Common myeloid progenitor, CD34-positive (primary cell): Measurements from ENCODE around the gene FOSL2.

Experiments
- CTCF ChIA-PET: fragments of 350-600 bp; sonication (Branson Sonifier 250); formaldehyde crosslinking; loops from one replicate; lab custom pipeline; 2021; ENCODE audit warnings: antibody characterized with exemption; lab: Charles Lee
- POLR2A ChIA-PET: fragments of 350-600 bp; sonication (Branson Sonifier 250); formaldehyde crosslinking; loops from one replicate; lab custom pipeline; 2021; ENCODE audit warnings: antibody characterized with exemption; lab: Charles Lee
- DNase-seq, 3 donors: peaks; one replicate each; pipeline versions ENCODE4 v3.0.0 to v3.0.0-alpha.2; 2013
- H3K27ac ChIP-seq, 2 experiments: 1 replicate in 1 of 2; 2 replicates in 1 of 2; pipeline ENCODE4 v1.7.0; 2013; ENCODE audit warnings: inconsistent platforms in 2 of 2, low read length in 2 of 2, mild to moderate bottlenecking in 2 of 2, low read depth in 1 of 2, moderate library complexity in 1 of 2; ENCODE audit not compliant: severe bottlenecking in 2 of 2, insufficient read depth in 1 of 2, poor library complexity in 1 of 2
- H3K27me3 ChIP-seq, 5 experiments: replicated peaks in 2 of 5; 1 replicate in 3 of 5; 2 replicates in 2 of 5; pipeline versions ENCODE4 v1.6.1 to v1.7.0; 2013; ENCODE audit warnings: low read length in 4 of 5, mild to moderate bottlenecking in 2 of 5, moderate library complexity in 2 of 5, inconsistent platforms in 1 of 5; ENCODE audit not compliant: insufficient read depth in 5 of 5, control insufficient read depth in 4 of 5
- H3K36me3 ChIP-seq, 4 experiments: 1 replicate in 2 of 4; 2 replicates in 2 of 4; pipeline versions ENCODE4 v1.6.1 to v1.7.0; 2013; ENCODE audit warnings: low read length in 3 of 4, control low read depth in 1 of 4, mild to moderate bottlenecking in 1 of 4; ENCODE audit not compliant: control insufficient read depth in 4 of 4, insufficient read depth in 4 of 4
- H3K4me1 ChIP-seq, 4 experiments: 1 replicate in 3 of 4; 2 replicates in 1 of 4; pipeline versions ENCODE4 v1.6.1 to v1.7.1; 2013; ENCODE audit warnings: low read length in 3 of 4, mild to moderate bottlenecking in 3 of 4, control low read depth in 1 of 4, inconsistent platforms in 1 of 4, moderate library complexity in 1 of 4; ENCODE audit not compliant: control insufficient read depth in 4 of 4, insufficient read depth in 4 of 4; ENCODE audit errors: control extremely low read depth in 1 of 4
- H3K4me3 ChIP-seq, 7 experiments: 1 replicate in 4 of 7; 2 replicates in 3 of 7; pipeline versions ENCODE4 v1.5.1 to v1.7.0; 2013; ENCODE audit warnings: mild to moderate bottlenecking in 7 of 7, low read length in 6 of 7, moderate library complexity in 6 of 7, inconsistent platforms in 2 of 7, low read depth in 2 of 7, control low read depth in 1 of 7; ENCODE audit not compliant: insufficient read depth in 4 of 7, control insufficient read depth in 1 of 7; ENCODE audit errors: extremely low read depth in 1 of 7
- H3K9me3 ChIP-seq, 5 experiments: 1 replicate in 4 of 5; 2 replicates in 1 of 5; pipeline versions ENCODE4 v1.6.1 to v1.7.1; 2013; ENCODE audit warnings: low read length in 4 of 5, mild to moderate bottlenecking in 2 of 5, inconsistent platforms in 1 of 5, low read depth in 1 of 5, moderate library complexity in 1 of 5; ENCODE audit not compliant: control insufficient read depth in 4 of 5, insufficient read depth in 2 of 5; ENCODE audit errors: control extremely low read depth in 1 of 5
- WGBS: methylation state at CpG from one replicate; pipeline ENCODE4 v1.1.5; 2013; ENCODE audit not compliant: insufficient coverage; 5-methylcytosine and 5-hydroxymethylcytosine counted together

The FOSL2 gene

DNA sequence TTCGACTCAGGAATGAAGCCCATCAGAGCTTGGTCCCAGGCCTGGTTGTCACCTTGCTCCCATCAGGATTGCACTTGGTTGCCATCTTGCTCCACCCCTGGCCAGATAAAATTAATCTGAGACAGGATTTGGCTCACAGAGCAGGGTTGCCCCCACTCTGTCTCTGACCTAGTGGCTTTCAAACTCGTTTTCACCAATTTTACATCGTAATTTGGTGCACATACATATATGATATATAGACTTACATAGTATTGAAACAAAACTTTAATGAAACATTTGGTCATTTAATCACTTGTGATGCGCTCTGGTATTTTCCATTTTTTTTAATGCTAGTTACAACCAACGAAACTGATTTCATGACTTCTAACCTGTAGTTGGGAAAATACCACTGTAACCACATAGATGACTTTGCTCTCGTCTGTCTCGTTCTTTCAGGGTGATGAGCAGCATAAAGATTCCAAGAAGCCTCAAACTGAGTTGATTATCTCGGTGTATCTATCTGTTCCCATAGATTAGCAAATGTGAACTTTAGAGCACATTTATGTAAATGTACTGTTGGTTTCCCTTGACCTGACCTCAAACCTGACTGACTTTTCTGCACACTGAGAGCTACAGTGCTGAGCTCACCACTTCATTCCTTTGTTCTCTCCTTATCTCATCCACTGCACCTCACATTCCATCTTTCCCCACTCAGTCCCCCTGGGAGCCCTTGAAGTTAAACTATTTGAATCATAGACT is 72.7 kb downstream of the FOSL2 start:
- CTCF ChIA-PET = interaction anchor here (1.2 to 1.3 kb wide), 2 partner anchors 71 to 762 kb away, joined by 3 read pairs; no protein-coding TSS in a partner anchor
- 82% methylated on average over 5 of the region's 8 CpGs for WGBS
- Histone ChIP-seq H3K4me1 (peaks cover 5 to 35% (median 10%) of the 10 kb centered on the region in 4 experiments), H3K27ac (no peak overlapping the region), H3K4me3 (no peak overlapping the region), H3K36me3 (no peaks in the 10 kb centered on the region), H3K9me3 (peaks cover 0 to 11% (median 3%) of the 10 kb centered on the region in 5 experiments), H3K27me3 (no peaks in the 10 kb centered on the region)
- POLR2A ChIA-PET = no interaction called here
- peak in 1 of 3 donors; percentile 10 for DNase-seq
